HG03442 (cell line): ENCODE results near the gene RHOG.
"Not testable (repeated sequence)": the region's sequence is repeated elsewhere in the genome, so short reads cannot be mapped to it uniquely, and the experiment has no call there.

ENCODE experiments used
- ATAC-seq: cut with Tn5 transposase; IDR thresholded peaks from one replicate; pipeline ENCODE4 v1.9.1; 2021; ENCODE audit warnings: mild to moderate bottlenecking, moderate library complexity; ENCODE audit not compliant: unreplicated experiment

The RHOG gene

DNA sequence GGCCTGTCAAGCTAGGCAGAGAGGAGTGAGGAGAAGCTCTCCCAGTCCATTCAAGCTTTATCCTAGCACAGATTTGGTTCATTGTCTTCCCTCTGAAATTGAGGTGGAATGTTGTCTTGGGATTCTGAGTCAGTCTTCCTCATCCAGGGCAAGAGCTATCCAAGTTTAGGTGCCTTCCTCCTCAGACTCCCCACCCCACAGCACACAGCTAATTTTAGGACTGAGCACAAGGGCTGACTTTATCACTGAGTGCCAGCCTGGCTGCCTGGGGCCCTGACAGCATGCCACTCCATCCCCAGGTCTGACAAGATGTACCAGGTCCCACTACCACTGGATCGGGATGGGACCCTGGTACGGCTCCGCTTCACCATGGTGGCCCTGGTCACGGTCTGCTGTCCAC, 29.8 kb downstream of the RHOG start:
- ATAC-seq: no peak

DNA sequence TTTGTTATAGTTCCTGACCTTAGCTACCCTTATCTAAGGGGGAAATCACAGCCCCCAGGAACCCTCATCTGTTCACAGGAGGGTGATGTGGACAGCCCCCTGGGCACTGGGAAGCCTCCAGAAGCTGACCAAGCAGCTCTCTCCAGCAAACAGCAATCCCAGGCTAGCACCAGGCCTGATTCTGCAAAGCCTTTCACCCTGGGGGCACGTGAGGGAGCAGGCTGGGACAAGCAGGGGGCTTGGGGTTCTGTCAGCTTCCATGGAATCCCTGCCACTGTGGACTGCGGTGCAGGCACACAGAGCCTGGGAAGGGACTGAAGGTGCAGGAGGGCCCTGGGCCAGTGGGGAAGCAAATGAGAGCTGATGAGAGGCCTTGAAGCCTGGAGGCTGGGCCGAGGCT, 30.3 kb downstream of the RHOG start:
- ATAC-seq: no peak

DNA sequence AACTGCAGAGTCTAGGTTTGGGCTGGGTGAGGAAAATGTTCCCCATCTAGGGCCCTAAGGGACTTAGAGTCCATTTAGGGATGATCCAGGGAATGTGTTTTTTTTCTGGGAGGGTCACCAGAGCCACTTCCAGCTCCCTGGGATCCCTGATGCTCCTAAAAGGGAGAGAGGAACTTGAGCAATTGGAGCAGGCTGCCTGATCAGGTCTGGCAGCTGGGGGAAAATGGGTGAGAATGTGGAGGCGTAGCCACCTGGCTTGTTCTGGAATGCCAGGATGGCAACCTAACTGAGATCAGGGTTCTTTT, 31.2 kb downstream of the RHOG start:
- ATAC-seq: no peak

DNA sequence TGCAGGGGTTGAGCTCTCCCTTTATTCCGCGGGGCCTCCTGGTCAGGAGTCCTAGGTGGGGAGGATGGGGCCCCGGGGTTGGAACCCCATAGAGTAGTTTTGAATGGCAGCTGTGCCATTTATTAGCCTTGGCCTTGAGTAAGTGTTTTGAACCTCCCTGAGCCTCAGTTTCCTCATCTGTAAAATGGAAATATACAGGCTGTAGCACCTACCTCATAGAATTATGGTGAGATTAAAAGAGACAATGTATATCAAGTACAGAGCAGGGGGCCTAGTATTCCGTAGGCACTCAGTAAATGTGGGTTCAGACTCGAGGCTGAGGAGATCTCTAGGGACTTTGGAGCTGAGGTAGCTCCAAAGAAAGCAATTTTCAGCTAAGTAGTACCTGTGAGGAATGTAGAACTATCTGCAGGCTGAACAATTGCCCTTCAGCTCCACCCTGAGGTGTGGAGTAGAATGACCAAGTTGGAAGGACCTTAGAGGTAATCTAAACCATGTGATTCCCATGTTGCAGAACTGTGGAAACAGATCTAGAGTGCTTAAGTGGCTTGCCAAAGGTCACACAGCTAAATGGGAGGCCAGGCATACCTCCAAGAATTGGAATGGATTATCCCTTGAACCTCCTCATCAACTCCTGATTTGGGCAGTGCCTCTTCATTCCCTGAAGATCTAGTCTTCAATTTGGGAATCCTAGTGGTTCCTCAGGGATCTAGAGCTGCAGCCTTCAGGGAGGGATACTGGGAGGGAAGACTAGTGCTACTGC, 31.7 kb downstream of the RHOG start:
- peak; percentile 71 for ATAC-seq

DNA sequence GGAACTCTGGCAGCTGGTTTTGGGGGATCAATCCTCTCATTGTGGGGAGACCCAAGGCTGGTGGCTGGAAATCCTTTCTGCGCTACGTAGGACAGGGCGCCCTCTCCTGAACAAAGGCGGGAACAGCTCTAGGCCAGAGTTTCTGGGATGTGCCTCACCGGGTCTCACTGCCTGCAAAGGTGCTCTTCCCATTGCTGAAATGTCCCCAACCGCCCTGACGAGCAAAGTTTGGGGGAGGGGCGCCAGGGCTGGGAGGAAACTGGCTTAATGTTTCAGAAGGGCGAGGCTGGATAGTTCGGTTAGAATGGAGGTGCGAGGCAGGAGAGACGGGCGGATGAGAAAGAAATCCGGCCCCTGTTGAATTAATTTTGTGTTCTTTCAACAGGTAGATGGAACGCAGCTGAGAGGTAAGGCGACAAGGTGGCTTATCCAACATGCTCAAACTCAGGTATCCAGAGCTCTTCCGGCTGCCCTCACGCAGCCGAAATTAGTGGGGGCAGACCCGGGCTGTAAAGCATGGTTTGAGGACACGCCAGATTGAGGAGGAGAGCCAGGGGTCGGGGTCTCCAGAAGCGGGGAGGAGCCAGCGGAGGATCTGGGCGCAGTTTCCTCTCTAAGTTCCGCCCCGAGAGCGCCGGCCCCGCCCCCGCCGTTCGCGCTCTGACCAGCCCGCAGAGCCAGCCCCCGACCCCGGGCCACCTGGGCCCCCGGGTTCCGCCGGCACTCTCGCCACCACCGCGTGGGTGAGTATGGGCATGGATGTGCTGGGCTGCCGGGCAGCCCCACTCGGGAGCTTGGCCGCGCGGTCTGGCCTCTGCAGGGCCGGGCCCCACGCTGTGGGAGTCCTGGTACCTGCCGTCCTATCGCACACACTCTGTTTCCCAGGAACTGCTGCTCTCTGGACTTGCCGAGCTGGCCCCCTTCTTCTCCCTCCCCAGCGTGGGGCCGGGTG, 32.6 kb downstream of the RHOG start, which contains the start of gene PGAP2:
TSS of gene PGAP2 (plus strand) at position 652 of the 952 bp plus-strand sequence. CDS start 2,700 bp downstream, outside the sequence.
- peak; percentile 51 for ATAC-seq

DNA sequence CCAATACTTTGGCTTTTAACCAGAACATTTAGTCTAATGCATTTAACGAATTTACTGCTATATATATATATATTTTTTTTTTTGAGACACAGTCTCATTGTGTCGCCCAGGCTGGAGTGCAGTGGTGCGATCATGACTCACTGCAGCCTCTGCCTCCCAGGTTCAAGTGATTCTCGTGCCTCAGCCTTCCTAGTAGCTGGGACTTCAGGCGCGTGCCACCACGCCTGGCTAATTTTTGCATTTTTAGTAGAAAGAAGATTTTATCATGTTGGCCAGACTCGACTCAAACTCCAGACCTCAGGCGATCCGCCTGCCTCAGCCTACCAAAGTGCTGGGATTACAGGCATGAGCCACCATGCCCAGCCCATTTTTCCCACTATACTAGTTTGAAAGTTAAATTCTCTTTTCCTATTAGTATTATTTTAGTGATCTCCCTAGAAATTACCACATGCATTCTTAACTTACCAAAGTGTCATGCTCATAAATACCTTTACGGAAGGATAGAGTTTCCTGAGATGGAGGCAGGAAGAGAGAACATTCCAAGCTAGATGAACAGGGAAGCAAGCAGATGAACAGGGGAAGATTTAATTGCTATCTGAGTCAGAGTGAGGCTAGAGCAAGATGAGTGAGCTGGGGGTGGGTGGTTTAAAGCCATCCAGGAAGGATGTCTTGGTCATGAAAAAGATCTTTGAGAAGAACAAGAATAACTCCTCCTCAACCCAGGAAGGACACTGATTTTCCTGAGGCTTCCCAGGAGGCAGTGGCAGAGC, 36.8 kb downstream of the RHOG start:
- ATAC-seq: no peak

DNA sequence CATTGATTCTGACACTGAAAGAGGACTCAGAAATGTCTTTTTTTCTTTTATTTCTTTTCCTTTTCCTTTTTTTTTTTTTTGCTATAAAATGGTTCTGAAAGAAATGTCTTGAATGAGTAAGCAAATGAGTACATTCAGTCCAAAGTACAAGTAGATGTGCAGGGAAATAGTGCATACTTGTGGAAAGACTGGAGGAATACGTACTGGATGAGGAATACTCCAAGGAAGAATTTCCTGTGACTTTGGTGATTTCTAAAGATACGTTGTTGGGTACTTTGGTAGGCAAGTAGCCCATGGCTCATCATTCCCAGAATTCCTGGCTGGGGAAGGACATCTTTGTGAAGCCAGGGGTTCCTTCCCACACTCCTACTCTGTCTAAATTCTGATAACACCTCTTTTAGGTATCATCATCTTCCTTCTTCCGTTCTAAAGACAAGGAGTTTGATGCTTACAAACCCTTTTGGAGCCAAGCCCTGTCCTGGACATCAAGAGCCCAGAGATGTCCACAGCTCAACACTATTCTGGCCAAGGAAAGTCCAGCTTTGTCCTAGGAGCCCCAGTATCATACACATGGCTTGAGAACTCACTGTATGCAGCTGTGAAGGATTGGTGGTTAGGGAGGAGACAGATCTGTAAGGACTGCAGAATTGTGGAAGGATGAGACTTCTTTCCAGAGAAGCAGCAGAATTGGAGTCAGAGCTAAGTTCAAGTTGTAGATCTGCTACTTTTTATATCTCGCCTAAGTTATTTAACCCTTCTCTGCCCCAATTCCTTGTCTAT, 38.6 kb downstream of the RHOG start:
- no peak for ATAC-seq

DNA sequence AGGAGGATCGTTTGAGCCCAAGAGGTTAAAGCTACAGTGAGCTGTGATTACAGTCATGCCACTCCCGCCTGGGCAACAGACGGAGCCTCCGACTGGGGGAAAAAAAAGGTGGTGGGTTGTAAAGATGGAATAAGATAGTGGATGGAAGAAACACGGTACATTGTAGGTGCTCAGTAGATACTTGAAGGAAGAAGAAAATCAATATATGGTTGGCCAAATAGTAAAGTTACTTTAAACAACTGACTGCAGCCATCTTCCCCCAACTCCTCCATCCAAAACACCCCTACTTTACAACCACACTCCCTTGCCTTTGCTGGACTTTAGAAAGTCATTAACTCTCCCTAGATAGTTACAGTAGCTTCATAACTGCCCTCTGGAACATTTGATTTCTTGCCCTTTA, 40.9 kb downstream of the RHOG start:
- ATAC-seq: no peak

DNA sequence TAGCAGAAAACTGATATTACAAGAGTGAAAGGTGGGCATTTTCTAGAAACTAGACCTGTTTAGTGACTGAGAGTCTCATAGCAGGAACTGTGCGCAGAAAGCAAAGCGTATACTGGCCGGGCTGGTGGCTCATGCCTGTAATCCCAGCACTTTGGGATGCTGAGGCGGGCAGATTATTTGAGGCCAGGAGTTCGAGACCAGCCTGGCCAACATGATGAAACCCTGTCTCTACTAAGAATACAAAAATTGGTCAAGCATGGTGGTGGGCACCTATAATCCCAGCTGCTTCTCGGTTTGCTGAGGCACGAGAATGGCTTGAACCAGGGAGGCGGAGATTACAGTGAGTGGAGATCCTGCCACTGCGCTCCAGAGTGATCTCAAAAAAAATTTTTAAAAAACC, 41.6 kb downstream of the RHOG start:
- ATAC-seq: no peak

DNA sequence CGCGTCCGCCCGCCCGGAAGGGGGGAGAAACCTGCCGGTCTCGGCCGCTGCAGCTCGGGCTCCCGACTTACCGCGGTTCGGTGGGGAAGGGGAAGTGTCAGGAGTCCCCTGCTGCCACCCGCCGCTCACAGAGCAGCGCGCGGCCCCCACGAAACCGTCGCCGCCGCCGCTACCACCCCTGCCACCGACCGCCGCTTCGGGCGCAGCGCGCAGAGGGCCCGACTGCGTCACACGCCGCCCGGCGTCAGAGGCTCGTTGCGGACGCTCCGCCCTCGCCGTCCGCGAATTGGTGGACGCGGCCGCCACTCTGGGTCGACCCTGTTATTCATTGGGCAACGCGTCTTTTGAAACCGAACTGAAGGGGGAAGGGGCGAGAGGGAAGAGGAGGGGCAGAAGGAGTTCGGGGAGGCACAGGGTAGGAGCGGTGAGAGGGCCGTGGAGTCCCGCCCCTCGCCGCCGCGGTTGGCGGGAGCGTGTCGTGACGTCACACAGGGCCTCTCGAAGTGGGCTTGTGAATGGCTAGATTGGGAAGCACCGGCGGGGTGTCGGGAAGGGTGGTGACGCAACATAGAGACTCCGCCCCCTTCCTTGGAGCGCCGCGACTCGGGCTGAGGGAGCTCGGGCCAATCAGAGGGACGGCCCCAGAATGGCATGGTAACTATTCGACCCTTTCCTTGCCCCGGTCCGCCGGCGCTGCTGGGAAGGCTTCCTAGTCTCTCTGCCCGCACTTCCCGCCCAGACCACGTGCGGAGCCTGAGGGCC, 43.2 kb downstream of the RHOG start, which contains the start of gene NUP98:
TSS of gene NUP98 (minus strand) at position 226 of the 762 bp plus-strand sequence. CDS start 15,437 bp downstream, outside the sequence.
- ATAC-seq: peak; percentile 86

DNA sequence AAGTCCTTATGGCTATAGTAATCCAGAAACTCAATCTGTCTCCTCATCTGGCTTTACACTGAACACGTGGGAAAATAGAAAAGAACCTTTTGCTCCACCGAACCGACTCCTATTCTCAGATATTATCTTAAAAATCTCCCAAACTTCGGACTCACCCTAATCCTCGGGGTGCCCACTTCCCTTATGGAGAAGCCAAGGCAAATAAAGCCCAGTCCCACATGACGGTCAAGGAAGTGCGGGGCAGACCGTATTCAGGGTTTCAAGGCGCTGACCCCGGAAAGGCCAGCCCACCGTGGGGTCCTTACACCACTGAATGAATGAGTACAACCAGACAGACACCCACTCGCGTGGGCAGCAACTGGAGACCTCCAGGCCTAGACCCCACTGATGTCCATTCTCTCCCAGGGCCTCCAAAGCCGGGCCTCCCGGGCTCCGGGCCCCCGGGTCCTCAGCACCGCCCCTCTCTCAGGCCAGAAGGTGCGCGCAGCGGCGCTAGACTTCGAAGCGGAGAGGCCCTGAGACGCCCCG, 43.9 kb downstream of the RHOG start:
- peak; percentile 20 for ATAC-seq

DNA sequence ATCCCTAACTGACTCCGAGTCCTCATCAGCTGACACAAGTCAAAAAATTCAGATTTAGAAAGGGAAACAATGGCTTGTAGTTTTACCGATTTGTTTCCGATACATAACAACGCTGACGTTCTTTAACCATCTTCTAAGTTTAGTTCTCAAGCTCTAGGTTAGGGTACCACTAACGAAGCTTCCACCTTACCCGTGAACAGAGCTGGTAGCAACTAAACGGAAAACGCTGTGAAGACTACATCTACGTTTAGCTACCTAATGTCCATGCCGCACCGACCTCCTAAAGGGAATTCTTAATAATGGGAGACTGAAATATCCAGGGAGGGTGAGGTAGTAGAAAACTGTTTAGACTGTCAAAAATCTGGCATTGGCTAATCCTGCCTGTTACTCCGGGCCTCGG, 44.4 kb downstream of the RHOG start:
- no peak for ATAC-seq

DNA sequence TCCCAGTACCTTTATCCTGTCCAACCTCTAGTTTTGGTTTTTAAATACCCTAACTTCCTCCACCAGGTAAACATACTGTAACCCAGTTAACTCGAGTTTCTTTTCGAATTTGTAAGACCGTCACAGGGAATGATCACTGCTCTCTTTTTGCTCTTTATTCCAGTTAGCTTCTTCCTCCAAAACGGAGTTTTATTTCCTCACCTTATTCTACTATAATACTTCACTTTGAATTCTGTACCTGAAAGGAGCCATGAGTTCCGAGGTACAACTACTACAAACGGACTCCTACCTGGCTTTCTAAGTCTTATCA, 44.8 kb downstream of the RHOG start:
- no peak for ATAC-seq

DNA sequence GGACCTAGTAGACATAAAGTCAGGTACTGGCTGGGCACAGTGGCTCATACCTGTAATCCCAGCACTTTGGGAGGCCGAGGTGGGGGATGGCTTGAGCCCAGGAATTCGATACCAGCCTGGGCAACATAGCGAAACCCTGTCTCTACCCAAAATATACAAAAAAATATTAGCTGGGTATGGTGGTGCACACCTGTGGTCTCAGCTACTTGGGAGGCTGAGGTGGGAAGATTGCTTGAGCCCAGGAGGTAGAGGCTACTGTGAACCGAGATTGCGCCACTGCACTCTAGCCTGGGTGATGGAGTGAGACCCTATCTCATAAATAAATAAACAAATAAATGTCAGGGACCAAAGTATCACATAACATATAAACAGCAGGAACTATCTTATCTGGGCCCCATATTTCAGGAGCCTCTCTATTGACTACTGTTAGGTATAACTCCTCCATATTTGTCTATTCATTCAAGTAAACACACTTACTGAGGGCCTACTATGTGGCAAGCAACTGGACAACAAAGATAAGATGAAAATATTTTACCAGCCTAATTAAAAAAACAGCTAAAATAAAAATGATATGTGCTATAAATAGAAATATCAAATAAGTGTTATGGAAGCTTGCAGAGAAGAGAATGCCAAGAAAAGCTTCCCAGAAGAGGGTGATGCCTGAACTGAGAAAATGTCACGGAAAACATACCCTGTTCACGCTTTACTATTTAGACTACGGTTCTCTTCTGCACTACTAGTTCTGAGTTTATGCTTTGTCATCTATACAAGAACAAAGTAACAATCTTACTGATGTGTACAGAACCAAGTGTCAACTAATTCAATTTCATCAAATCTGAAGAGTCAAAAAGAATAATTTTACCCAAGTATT, 45.4 kb downstream of the RHOG start:
- ATAC-seq: no peak

DNA sequence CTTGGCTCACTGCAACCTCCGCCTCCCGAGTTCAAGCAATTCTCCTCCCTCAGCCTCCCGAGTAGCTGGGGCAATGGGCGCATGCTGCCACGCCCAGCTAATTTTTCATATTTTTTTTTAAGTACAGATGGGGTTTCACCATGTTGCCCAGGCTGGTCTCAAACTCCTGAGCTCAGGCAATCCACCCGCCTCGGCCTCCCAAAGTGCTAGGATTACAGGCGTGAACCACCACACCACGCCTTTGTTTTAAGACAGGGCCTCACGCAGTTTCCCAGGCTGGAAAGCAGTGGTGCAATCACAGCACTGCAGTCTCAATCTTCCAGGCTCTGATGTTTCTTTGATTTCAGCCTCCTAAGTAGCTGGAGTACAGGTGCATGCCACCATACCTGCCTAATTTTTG, 46.4 kb downstream of the RHOG start:
- not testable (repeated sequence) for ATAC-seq

DNA sequence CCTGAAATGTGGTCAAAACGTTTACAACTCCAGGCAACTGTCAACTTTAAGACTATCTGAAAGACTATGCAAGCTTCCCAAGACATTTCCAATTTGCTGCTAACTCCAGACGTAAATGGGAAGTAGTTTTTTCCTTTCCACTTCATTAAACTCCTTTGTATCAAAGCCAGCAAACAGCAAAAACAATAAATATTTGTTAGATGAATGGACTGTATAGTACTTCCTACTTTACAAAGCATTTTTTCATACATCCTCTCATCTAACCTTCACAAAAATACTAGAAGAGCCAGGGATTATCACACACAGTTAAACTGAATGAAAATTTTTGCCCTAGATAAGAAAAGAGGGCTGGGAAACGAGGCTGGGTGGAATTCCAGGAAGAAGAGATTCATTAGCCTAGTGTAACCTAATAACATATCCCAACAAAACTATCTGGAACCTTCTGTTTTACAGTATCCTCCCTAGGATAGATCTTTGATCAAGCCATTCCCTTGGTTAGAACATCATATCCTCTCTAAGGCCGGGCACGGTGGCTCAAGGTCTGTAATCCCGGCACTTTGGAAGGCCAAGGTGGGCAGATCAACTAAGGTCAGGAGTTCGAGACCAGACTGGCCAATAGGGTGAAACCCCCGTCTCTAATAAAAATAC, 53.9 kb downstream of the RHOG start:
- ATAC-seq: no peak

DNA sequence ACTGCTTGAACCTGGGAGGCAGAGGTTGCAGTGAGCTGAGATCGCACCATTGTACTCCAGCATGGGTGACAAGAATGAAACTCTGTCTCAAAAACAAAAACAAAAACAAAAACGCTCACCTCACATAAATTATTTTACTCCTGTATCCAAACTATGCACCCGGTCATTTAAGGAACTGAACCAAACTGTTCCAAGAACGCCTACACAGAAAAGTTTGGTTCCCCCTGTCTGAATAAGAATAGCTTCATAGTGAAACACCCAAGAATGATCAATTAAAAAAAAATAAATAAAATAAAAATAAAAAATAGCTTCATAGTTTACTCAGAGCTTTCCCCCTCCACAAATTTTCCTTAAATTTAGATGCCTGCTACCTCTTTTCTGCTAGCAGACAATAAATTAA, 57.1 kb downstream of the RHOG start:
- ATAC-seq: no peak

DNA sequence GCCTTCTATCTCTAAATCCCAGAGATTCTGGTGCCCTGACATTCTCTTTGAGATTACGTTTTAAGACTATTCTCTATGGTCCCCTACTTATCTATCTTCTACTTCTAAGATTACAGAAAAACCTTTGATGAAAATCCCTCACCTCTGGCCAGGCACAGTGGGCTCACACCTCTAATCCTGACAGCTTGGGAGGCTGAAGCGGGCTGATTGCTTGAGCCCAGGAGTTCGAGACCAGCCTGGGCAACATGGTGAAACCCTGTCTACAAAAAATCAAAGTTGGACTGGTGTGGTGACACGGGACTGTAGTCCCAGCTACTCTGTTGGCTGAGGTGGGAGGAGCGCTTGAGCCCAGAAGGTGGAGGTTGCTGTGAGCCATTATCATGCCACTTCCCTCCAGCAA, 57.8 kb downstream of the RHOG start:
- ATAC-seq: no peak
